ENCODE results near the gene SAMD9L.

- TF ChIP-seq CTCF (IDR thresholded peaks at IDR 0.05; ENCODE audit: low read depth, low read length, missing input control) (no peak), MAX (IDR thresholded peaks at IDR 0.05) (no peak)
Measured at GRCh38 chr7:93188870-93189634, 40.9 kb upstream of the SAMD9L start.
